ENCODE results near the gene TAF8. TPM values are rescaled to one million over a fixed set of nuclear protein-coding genes. Genes with fewer than 3 reads are reported as not detected.

Gene TAF8
- total RNA-seq: 14.7 and 17.3 TPM in 2 replicates

DNA sequence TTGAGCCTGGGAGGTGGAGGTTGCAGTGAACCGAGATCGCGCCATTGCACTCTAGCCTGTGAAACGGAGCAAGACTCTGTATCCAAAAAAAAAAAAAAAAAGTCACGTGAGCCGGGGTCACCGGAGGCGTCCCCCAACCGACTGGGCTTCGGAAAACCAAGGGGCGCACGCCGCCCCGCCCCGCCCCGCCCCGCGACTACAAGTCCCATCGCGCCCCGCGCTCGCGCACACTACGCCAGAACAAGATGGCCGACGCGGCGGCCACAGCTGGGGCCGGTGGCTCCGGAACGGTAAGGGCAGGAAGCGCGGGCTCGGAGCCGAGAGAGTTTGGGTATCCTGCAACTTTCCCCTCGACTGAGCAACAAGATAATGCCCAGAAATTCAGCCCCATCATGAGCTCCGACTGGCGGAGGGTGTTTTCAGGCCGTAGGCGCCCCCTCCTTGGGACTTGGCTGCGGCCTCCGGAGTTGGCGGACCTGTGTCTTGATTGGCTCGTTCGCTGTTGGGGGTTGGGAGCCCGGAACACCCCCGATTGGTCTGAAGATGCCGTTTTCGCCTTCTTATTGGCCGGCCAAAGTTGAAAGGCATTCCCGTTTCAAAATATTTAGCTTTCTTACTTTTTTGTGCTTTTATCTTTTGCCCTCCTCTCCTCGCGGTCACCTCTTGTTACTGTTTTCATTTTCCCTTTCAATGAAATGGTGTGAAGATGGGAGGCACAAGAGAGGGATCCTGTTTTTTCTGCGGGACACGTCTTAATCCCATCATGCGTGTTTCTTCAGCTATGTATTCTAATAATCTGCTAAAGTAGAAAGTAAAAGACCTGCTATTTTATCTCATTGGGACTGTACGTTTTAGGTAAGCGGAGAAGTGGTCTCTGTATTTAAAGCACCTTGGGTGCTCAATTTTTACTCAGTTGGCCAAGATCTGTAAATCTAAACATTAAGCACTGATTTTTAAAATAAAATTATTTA is at the start of gene TAF8:
Gene TAF8, plus strand, starts transcription at position 228 of the 971 bp plus-strand sequence. Its CDS starts 18 bp downstream, at position 246.

Other genes starting within 250 kb of the TAF8 start
- 1.4 and 1.9 TPM in 2 replicates for gene USP49, start 155.1 kb upstream of the TAF8 start, total RNA-seq
- 23.8 and 37.0 TPM in 2 replicates for gene MED20, start 129.4 kb upstream of the TAF8 start, total RNA-seq
- gene BYSL, start 129.0 kb upstream of the TAF8 start, total RNA-seq: 11.4 and 16.6 TPM in 2 replicates
- 30.7 and 39.1 TPM in 2 replicates for gene CCND3, start 108.7 kb upstream of the TAF8 start, total RNA-seq
- under 0.01 TPM in 2 replicates for gene C6orf132, start 92.1 kb downstream of the TAF8 start, total RNA-seq
- gene GUCA1A, start 122.8 kb downstream of the TAF8 start, total RNA-seq: not detected in 2 replicates
- 0.09 and 0.11 TPM in 2 replicates for gene GUCA1B, start 144.4 kb downstream of the TAF8 start, total RNA-seq
- gene MRPS10, start 167.3 kb downstream of the TAF8 start, total RNA-seq: 34.9 and 43.7 TPM in 2 replicates